Measurements from ENCODE around the gene LRP1. TPM values are rescaled to one million over a fixed set of nuclear protein-coding genes. Genes with fewer than 3 reads are reported as not detected.
A peak's percentile ranks its signal among the peaks of the same experiment; 100 is the strongest.

Gene LRP1
- total RNA-seq, 1 donor from 2014 or later: 277 TPM

DNA sequence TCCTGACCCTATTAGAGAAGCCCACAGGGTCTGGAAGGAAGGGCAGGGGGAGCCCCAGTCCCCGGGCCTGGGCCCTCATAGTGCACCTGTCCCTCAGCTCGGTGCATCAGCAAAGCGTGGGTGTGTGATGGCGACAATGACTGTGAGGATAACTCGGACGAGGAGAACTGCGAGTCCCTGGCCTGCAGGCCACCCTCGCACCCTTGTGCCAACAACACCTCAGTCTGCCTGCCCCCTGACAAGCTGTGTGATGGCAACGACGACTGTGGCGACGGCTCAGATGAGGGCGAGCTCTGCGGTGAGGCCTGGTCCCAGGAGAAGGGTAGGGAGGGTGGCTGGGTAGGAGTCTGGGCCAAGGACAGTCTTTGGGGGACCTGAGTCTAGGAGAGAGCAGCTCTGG is 45.4 kb downstream of the LRP1 start:
- DNase-seq (ENCODE audit: low spot score): no peak

DNA sequence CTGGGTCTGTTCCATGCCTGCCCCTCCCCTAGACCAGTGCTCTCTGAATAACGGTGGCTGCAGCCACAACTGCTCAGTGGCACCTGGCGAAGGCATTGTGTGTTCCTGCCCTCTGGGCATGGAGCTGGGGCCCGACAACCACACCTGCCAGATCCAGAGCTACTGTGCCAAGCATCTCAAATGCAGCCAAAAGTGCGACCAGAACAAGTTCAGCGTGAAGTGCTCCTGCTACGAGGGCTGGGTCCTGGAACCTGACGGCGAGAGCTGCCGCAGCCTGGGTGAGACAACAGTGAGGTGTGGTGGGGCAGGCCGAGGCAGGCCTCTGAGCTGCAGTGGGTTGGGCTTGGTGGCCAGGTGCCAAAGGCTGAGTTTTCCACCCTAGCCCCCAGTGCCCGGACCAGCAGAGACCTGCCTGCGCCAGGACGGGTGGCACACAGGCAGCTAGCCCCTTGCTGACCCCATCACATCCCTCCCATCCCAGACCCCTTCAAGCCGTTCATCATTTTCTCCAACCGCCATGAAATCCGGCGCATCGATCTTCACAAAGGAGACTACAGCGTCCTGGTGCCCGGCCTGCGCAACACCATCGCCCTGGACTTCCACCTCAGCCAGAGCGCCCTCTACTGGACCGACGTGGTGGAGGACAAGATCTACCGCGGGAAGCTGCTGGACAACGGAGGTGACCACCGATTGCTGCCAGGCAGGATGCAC is 47.3 kb downstream of the LRP1 start:
- DNase-seq (ENCODE audit: low spot score): peak; percentile 47

DNA sequence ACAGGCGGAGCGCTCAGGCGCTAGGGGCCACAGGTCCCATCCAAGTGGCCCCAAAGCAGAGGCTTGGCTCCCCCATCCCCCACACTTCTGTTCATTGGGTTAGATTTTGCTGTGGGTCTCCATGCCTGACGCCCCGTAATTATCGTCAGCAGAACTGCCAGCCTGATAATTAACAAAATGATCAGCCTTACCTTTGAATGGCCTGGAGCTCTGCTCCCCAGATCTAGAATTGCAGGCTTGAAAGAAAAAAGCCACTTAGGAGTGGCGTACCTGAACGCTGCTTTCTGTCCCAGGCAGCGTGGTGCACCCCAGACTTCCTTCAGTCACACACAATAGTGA is 47.8 kb downstream of the LRP1 start:
- DNase-seq (ENCODE audit: low spot score): no peak

DNA sequence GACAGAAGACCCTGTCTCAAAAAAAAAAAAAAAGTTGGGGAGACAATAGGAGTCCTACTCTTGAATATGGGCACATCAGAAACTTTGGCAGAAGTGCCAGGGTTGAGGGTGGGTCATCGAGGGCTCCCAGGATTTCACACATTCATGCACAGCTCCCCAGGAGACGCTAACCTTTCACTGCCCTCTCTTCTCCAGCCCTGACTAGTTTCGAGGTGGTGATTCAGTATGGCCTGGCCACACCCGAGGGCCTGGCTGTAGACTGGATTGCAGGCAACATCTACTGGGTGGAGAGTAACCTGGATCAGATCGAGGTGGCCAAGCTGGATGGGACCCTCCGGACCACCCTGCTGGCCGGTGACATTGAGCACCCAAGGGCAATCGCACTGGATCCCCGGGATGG is 48.6 kb downstream of the LRP1 start:
- no peak for DNase-seq (ENCODE audit: low spot score)

DNA sequence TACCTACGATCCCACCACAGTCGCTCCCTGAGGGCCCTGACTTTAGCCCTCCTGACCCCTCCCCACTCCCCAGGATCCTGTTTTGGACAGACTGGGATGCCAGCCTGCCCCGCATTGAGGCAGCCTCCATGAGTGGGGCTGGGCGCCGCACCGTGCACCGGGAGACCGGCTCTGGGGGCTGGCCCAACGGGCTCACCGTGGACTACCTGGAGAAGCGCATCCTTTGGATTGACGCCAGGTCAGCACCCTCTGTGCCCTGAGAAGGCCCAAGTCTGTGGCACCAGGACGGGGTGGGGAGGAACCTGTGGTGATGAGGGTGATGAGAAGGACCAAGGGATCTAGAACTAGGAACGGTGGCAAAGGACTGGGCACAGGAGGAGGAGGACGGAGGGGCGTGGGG is 49.1 kb downstream of the LRP1 start:
- DNase-seq (ENCODE audit: low spot score): no peak

DNA sequence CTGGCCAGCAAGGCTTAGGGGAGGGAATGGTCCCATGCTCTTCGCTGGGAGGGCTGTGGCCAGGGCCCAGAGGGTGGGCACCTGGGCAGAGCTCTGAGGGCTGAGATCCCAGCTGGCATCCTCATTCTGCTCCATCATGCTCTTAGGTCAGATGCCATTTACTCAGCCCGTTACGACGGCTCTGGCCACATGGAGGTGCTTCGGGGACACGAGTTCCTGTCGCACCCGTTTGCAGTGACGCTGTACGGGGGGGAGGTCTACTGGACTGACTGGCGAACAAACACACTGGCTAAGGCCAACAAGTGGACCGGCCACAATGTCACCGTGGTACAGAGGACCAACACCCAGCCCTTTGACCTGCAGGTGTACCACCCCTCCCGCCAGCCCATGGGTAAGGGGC is 49.9 kb downstream of the LRP1 start:
- no peak for DNase-seq (ENCODE audit: low spot score)

DNA sequence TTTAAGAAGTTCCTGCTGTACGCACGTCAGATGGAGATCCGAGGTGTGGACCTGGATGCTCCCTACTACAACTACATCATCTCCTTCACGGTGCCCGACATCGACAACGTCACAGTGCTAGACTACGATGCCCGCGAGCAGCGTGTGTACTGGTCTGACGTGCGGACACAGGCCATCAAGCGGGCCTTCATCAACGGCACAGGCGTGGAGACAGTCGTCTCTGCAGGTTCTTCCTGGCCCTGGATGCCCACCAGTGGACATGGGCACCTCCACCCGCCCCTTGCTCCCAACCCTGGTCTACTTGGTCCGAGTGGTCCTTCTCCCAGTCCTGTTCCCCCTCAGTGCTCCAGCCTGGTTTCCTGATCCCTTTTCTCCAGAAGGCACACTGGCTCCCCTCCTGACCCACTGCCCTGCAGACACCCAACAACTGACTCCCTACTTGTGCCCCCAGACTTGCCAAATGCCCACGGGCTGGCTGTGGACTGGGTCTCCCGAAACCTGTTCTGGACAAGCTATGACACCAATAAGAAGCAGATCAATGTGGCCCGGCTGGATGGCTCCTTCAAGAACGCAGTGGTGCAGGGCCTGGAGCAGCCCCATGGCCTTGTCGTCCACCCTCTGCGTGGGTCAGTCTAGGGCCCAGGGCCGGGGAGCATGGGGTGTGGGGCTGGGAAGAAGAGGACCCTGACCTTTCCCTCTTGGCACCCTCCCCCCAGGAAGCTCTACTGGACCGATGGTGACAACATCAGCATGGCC is 51.2 kb downstream of the LRP1 start:
- no peak for DNase-seq (ENCODE audit: low spot score)

DNA sequence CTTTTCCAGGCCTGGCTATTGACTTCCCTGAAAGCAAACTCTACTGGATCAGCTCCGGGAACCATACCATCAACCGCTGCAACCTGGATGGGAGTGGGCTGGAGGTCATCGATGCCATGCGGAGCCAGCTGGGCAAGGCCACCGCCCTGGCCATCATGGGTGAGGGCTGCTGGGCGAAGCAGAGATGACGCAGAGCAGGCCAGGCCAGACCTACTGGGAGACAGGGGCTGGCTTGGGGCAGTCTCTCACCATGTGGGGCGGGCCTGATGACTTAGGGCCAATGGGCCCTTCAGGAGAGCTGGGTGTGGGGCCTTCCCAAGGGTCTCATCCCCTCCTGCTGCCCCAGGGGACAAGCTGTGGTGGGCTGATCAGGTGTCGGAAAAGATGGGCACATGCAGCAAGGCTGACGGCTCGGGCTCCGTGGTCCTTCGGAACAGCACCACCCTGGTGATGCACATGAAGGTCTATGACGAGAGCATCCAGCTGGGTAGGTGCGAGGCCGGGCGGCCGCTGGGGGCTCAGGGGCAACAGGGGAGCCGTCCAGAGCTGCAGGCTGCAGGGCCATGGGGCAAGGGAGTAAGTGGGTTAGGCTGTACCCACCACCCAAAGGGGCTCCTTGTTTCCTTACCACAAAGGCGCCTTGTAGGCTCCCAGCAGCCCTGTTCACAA is 52.2 kb downstream of the LRP1 start:
- no peak for DNase-seq (ENCODE audit: low spot score)

DNA sequence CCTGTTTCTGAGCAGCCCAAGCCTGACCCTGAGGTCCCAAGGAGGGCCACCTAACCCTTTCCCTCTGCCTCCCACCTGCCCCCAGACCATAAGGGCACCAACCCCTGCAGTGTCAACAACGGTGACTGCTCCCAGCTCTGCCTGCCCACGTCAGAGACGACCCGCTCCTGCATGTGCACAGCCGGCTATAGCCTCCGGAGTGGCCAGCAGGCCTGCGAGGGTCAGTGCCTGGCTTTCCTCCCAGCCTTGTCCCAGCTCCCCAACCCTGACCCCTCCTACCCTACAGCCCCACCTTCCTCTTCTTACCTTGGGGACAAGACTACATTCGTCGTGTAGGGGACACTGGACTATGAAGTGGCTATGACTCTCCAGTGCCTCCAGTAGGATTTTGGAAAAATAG is 52.8 kb downstream of the LRP1 start:
- no peak for DNase-seq (ENCODE audit: low spot score)

DNA sequence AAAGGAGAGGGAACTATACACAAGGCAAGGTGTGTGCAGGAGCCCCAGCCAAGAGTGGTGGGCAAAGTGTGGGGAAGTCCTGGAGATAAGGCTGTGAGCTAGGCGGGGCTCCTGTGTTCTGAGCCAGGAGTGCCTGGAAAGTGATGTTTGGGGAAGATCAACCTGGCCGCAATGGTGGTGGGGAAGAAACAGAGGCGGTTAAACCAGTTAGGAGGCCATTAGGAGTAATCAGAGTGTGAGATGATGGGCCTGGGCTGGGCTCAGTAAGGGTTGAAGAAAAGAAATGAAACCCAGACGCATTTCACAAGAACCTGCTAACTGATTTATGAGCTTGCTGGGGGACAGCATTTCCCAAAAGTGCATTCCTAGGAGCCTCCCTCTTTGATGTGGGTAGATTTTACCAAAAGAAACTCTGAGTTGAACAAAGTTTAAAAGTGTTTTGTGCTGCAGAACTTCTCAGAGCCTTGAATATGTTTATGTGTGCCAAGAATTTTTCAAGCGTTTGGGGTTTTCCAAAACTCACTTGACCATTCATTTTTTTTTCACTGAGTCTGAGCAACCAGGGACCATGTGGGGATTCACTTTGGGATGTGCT is 53.4 kb downstream of the LRP1 start:
- DNase-seq (ENCODE audit: low spot score): peak; percentile 63

DNA sequence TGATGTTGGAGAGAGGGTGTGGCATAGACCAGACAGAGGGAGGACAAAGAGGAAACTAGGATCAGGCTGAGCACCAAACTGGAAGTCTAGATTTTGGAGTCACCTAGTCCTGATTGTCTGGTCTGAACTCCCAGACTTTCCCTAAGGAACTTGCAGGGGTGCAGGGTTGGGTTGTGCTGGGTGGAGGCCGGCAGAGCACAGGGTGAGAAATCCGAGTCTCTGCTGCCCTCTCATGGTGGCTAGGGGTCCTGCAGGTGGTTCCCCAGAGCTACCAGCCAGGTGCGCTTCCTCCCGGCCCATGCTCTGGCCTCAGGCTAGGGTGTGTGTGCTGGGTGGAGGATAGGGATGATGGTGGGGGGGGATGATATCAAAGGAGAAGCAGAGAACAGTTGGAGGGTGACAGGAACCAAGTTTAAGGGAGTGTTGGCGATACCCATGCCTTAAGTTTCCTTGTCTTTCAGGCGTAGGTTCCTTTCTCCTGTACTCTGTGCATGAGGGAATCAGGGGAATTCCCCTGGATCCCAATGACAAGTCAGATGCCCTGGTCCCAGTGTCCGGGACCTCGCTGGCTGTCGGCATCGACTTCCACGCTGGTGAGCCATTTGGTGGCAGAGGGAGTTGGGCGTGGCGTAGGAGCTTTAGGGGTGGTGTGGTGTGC is 54.8 kb downstream of the LRP1 start:
- DNase-seq (ENCODE audit: low spot score): peak; percentile 75

DNA sequence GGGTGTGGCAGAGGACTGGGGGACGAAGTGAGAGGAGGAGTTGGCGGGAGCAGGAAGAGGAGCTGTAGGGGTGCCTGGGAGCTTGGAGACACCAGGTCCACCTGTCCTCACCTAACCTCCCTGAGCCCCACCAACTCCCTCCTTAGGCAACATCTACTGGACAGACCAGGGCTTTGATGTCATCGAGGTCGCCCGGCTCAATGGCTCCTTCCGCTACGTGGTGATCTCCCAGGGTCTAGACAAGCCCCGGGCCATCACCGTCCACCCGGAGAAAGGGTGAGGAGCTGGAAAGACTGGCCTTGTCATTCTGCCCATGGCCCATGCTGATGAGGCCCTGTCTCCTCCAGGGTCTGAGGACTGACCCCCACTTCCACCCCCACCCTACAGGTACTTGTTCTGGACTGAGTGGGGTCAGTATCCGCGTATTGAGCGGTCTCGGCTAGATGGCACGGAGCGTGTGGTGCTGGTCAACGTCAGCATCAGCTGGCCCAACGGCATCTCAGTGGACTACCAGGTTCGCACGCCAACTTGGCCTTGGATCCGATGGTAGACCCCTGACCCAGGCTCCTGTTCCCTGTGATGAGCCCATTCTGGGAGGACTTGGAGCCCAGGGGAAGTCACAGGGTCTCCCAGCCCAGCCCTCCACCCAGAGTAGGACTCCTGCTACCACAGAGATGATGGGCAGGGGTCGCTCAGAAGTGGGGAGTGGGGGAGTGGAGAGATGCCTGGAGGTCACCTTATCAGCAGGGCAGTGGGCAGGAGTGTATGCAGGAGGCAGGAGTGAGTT is 55.8 kb downstream of the LRP1 start:
- no peak for DNase-seq (ENCODE audit: low spot score)

DNA sequence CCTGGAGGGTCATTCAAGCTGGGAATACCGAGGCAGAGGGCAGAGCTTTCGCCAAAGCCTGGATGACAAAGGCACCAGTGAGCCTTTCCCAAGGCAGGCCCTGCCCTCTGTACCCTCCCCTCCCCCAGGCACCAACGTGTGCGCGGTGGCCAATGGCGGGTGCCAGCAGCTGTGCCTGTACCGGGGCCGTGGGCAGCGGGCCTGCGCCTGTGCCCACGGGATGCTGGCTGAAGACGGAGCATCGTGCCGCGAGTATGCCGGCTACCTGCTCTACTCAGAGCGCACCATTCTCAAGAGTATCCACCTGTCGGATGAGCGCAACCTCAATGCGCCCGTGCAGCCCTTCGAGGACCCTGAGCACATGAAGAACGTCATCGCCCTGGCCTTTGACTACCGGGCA is 57.1 kb downstream of the LRP1 start:
- DNase-seq (ENCODE audit: low spot score): no peak

DNA sequence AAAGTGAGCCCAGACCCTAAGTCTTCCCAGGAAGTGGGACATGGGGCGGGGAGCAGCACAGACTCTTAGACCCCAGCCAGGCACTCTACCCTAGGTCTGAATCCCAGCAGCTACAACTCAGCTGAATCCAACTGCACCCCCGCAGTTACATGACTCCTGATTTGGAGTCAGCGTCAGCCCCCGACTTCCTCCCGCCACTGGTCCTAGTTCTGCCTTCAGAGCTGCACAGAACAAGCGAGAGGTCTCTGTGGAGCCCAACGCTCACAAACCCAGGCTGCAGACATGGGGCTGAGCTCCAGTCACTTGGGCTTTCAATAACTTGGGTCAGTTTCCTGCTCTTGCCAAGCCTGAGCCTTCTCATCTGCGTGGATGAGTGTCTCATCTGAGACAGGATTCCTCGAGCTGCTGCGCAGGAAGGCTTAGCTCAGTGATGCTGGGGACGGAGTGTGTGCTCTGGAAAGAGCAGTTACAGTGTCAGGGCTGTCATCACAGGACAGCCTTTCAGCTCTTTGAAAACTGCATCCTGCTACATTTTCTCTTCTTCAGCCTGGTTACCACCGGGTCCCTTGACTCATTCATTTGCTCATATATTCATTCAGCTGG is 57.7 kb downstream of the LRP1 start:
- no peak for DNase-seq (ENCODE audit: low spot score)

DNA sequence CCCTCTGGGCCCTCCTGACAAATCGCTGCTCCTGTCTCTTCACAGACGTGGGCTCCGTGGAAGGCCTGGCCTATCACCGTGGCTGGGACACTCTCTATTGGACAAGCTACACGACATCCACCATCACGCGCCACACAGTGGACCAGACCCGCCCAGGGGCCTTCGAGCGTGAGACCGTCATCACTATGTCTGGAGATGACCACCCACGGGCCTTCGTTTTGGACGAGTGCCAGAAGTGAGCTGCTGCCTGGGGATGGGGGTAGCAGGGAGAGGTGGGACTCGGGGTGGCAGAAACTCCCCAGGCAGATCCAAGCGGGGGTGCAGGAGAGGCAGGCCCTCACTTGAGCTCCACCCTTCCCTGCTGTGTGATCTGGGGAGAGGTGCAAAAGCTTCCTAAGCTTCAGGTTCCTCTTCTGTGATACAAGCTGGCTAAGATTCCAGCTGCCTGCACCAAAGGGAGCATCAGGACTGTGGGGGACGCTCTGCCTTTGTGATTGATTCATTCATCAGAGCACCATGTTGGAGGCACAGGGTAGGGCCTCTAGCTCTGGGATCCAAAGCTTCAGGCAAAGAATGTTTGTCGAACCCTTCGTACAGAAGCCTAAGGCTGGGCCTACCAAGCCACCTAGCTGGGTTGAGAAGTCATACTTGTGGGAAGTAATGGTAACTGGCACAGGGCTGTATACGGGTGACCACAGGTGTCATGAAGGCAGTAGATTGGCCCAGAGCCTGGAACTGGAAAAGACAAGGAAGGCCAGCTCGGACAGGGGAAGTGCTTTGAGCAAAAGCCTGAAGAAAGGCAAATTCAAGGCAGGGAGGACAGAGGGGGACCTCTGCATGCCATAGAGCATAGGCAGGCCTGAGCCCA is 59.2 kb downstream of the LRP1 start:
- DNase-seq (ENCODE audit: low spot score): no peak

DNA sequence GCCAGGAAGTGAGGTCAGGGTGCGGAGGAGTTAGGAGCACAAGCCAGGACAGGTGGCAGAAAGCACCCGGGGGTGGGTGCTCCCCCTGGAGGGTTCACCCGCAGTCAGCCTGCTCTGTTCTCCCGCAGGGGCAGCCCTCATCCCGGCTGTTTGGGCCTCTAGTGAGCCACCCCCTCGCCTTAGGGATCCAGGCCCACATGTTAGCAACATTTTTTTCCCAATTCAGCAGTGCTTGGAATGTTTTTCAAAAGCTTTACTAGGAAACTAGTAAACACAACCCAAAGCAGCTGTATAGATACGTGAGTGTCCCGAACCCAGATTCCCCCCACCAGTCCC is 59.8 kb downstream of the LRP1 start:
- DNase-seq (ENCODE audit: low spot score): no peak

DNA sequence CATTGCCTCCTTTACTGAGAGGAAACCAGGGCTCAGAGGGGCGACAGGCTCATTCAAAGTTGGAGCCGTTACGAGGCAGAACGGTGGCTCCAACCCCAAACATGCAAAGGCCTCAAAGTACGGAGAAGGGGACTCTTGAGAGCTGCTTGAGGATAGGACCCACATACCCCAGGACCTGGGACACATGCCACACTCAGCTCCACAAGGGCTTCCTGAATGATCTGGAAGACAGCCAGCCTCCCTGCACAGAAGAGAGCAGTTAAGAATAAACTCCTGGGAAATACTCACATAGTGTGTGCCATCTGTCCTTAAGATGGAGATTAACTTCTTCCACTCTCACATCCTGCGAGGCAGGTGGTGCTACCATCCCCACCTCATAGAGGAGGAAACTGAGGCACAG is 61.8 kb downstream of the LRP1 start:
- no peak for DNase-seq (ENCODE audit: low spot score)

DNA sequence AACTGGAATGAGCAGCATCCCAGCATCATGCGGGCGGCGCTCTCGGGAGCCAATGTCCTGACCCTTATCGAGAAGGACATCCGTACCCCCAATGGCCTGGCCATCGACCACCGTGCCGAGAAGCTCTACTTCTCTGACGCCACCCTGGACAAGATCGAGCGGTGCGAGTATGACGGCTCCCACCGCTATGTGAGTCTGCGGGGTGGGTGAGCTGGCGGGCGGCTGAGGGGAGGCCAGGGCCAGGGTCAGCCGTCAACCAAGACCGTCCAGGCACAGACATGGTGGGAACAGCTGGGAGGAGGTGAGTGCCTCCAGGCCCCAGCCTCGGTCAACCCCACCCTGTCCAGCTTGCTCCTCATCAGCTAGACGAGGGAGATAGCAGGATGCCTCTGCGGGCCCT is 62.5 kb downstream of the LRP1 start:
- no peak for DNase-seq (ENCODE audit: low spot score)

DNA sequence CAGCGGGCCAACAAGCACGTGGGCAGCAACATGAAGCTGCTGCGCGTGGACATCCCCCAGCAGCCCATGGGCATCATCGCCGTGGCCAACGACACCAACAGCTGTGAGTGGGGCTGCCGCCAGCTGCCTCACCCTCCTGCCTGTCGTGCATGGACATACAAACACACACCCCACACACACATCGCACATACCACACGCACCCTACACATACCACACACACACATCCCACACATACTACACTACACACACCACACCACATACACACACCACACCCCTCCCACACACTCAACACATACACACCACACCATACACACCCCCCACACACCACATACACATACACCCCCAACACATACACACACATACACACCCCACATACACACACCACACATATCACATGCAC is 63.1 kb downstream of the LRP1 start:
- no peak for DNase-seq (ENCODE audit: low spot score)

DNA sequence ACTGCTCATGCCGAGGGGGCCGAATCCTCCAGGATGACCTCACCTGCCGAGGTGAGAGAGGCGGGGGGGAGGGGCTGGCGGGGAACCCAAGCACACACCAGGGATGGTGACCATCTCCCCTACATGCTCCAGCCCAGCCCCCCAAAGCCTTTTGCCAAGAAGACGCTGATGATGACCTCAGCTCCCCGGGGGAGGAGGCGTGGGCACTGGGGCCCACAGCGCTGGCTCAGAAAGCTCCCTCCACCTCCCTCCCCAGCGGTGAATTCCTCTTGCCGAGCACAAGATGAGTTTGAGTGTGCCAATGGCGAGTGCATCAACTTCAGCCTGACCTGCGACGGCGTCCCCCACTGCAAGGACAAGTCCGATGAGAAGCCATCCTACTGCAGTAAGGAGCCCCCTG is 64.6 kb downstream of the LRP1 start:
- no peak for DNase-seq (ENCODE audit: low spot score)
